ENCODE measurements around the gene DMRT1.

DNA sequence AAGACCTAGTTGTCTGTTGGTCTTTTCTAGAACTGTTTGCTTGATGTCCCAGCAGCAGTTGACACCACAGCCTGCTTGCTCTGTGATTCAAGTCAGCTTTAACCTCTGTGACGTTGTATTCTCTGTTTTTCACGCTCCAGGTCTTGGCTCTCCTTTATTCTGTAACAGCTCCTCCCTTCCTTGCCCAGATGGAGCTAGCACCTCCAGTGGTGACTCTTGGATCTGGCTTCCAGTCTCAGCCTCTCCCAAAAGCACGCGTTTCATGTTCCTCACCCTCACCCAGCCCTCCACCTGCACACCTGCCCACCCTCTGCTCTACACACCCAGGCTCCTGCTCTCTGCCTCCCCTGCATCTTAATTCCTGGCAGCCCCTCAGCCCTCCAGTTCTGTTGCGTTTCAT is 50.6 kb downstream of the DMRT1 start:
- TF ChIP-seq POLR2AphosphoS5 (IDR thresholded peaks at IDR 0.05; ENCODE audit: low read depth, low read length) (no peak), TAF1 (IDR thresholded peaks at IDR 0.05; ENCODE audit: borderline replicate concordance, insufficient read depth, low read length) (no peak), SIN3A (IDR thresholded peaks at IDR 0.05; ENCODE audit: borderline replicate concordance, insufficient read depth, low read length) (no peak)
- TF ChIP-seq, protein P1, sequence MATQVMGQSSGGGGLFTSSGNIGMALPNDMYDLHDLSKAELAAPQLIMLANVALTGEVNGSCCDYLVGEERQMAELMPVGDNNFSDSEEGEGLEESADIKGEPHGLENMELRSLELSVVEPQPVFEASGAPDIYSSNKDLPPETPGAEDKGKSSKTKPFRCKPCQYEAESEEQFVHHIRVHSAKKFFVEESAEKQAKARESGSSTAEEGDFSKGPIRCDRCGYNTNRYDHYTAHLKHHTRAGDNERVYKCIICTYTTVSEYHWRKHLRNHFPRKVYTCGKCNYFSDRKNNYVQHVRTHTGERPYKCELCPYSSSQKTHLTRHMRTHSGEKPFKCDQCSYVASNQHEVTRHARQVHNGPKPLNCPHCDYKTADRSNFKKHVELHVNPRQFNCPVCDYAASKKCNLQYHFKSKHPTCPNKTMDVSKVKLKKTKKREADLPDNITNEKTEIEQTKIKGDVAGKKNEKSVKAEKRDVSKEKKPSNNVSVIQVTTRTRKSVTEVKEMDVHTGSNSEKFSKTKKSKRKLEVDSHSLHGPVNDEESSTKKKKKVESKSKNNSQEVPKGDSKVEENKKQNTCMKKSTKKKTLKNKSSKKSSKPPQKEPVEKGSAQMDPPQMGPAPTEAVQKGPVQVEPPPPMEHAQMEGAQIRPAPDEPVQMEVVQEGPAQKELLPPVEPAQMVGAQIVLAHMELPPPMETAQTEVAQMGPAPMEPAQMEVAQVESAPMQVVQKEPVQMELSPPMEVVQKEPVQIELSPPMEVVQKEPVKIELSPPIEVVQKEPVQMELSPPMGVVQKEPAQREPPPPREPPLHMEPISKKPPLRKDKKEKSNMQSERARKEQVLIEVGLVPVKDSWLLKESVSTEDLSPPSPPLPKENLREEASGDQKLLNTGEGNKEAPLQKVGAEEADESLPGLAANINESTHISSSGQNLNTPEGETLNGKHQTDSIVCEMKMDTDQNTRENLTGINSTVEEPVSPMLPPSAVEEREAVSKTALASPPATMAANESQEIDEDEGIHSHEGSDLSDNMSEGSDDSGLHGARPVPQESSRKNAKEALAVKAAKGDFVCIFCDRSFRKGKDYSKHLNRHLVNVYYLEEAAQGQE (IDR thresholded peaks at IDR 0.05; ENCODE audit: insufficient read depth in 1 of 2, low read depth in 2 of 2, low read length in 2 of 2) = no peak

All from PFSK-1 (cell line).